Right ventricle myocardium inferior (tissue), 1 donor: ENCODE results near the gene PSTPIP2. TPM values are rescaled to one million over a fixed set of nuclear protein-coding genes. Genes with fewer than 3 reads are reported as not detected.
"Not testable (repeated sequence)": the region's sequence is repeated elsewhere in the genome, so short reads cannot be mapped to it uniquely, and the experiment has no call there.

Experiments
- ATAC-seq: fragments of 200-7000 bp; cut with Tn5 transposase; one replicate; pipeline ENCODE4 v1.9.1; 2020; ENCODE audit warnings: mild to moderate bottlenecking, moderate library complexity
- DNase-seq: peaks from one replicate; pipeline ENCODE4 v3.0.0; 2021; ENCODE audit errors: missing footprints
- intact Hi-C: fragments of 100-400 bp; cut with DNase I; formaldehyde crosslinking; loops from one replicate; pipeline ENCODE4 v1.11.0; 2022
- long read RNA-seq: library from polyadenylated mRNA; unstranded; transcript quantifications from one replicate; pipeline ENCODE4 v2.0.0, GENCODE V29; 2021
- total RNA-seq: library from RNA; stranded (reverse); fragmentation: NEBNext Ultra II Directional; extraction: Animal tissue kit (Norgen Biotek cat#: 25700); gene quantifications from one replicate; pipeline ENCODE4 v1.2.1, GENCODE V29; 2021
- donor health status: DM: no; HTN: yes; CAD: no; lungs with severe emphysema.

Gene PSTPIP2
- 2.0 TPM for total RNA-seq
- long read RNA-seq, partial matches to known transcripts, result 0 of 4 reads
- long read RNA-seq, other reads (novel, unspliced or antisense), result 1 of 4 reads

GRCh38 chr18:46071653-46072375 is at the start of gene PSTPIP2:
PSTPIP2 (minus strand) TSS chr18:46072260; CDS start chr18:46072188, 72 bp downstream.
- ATAC-seq (peak; percentile 75), DNase-seq (peak; percentile 93)
- intact Hi-C loops, result loop anchor here (5.0 kb wide), 3 partner anchors 105 to 405 kb away; partner anchors contain the start of gene EPG5

GRCh38 chr18:46113751-46114150 is 41.7 kb upstream of the PSTPIP2 start:
- no peak for DNase-seq
- ATAC-seq, result no peak
- intact Hi-C loops, result no loop called here

- DNase-seq (no peak), ATAC-seq (no peak)
- intact Hi-C loops, result no loop called here
These were observed 38.3 kb upstream of the PSTPIP2 start for GRCh38 chr18:46110406-46110805.

GRCh38 chr18:46109386-46109785 is 37.3 kb upstream of the PSTPIP2 start:
- intact Hi-C loops, result no loop called here
- no peak for DNase-seq
- ATAC-seq, result no peak

- peak; percentile 97 for ATAC-seq
- DNase-seq, result peak; percentile 96
- intact Hi-C loops, result no loop called here
These were observed 32.3 kb upstream of the PSTPIP2 start, which contains the start of gene HAUS1 for GRCh38 chr18:46104128-46104911. HAUS1 (plus strand) TSS chr18:46104385; CDS start chr18:46104412, 27 bp downstream.

GRCh38 chr18:46099463-46099862 is 27.4 kb upstream of the PSTPIP2 start:
- intact Hi-C loops, result no loop called here
- ATAC-seq, result no peak
- no peak for DNase-seq

GRCh38 chr18:46098616-46098933 is 26.5 kb upstream of the PSTPIP2 start:
- DNase-seq (no peak), ATAC-seq (no peak)
- intact Hi-C loops, result no loop called here

- ATAC-seq, result peak; percentile 87
- peak; percentile 94 for DNase-seq
- intact Hi-C loops, result no loop called here
These were observed 25.9 kb upstream of the PSTPIP2 start, which contains the start of gene ATP5F1A for GRCh38 chr18:46097801-46098615. ATP5F1A (minus strand) TSS chr18:46098296; CDS start chr18:46098231, 65 bp downstream.

GRCh38 chr18:46097431-46097800 is 25.4 kb upstream of the PSTPIP2 start:
- ATAC-seq, result peak; percentile 38
- intact Hi-C loops, result no loop called here
- no peak for DNase-seq

- DNase-seq (no peak), ATAC-seq (no peak)
- intact Hi-C loops, result no loop called here
These were observed 24.7 kb upstream of the PSTPIP2 start for GRCh38 chr18:46096651-46097300.

GRCh38 chr18:46095532-46095931 is 23.5 kb upstream of the PSTPIP2 start:
- ATAC-seq, result no peak
- no peak for DNase-seq
- intact Hi-C loops, result no loop called here

- intact Hi-C loops, ATAC-seq, DNase-seq: not testable (repeated sequence)
These were observed 16.4 kb upstream of the PSTPIP2 start for GRCh38 chr18:46088501-46088900.

- ATAC-seq (no peak), DNase-seq (no peak)
- intact Hi-C loops, result no loop called here
These were observed 12.4 kb upstream of the PSTPIP2 start for GRCh38 chr18:46084431-46084830.

- DNase-seq (no peak), ATAC-seq (no peak)
- intact Hi-C loops, result no loop called here
These were observed 8.1 kb upstream of the PSTPIP2 start for GRCh38 chr18:46080156-46080555.

GRCh38 chr18:46079336-46079735 is 7.3 kb upstream of the PSTPIP2 start:
- ATAC-seq (no peak), DNase-seq (no peak)
- intact Hi-C loops, result no loop called here

GRCh38 chr18:46073474-46074331 is 1.6 kb upstream of the PSTPIP2 start:
- DNase-seq (no peak), ATAC-seq (peak; percentile 39)
- intact Hi-C loops, result loop anchor here (5.0 kb wide), 3 partner anchors 106 to 406 kb away; partner anchors contain the start of gene EPG5

GRCh38 chr18:46072959-46073358 is 899 bp upstream of the PSTPIP2 start:
- no peak for ATAC-seq
- intact Hi-C loops, result loop anchor here (5.0 kb wide), 3 partner anchors 106 to 406 kb away; partner anchors contain the start of gene EPG5
- DNase-seq, result peak; percentile 31
